Calu3 (cell line): ENCODE measurements around the gene USF2. TPM values are rescaled to one million over a fixed set of nuclear protein-coding genes. Genes with fewer than 3 reads are reported as not detected.

Experiments
- BruUV-seq: library from RNA; stranded (reverse); fragments of 400-500 nt; replicated peaks from 2 replicates; lab custom pipeline; 2021; lab: Mats Ljungman, UMichigan
- CTCF ChIA-PET: fragments of 300-600 bp; sonication (Branson Sonifier 250); formaldehyde crosslinking; loops from one replicate; lab custom pipeline; 2022; ENCODE audit warnings: antibody characterized with exemption; lab: Charles Lee
- DNase-seq: peaks from one replicate; pipeline ENCODE4 v3.0.0; 2022
- H3K27ac Mint-ChIP-seq: one replicate; pipeline ENCODE4 v1.8.0; 2022; ENCODE audit warnings: mixed read lengths; ENCODE audit not compliant: unreplicated experiment
- H3K27me3 Mint-ChIP-seq: one replicate; pipeline ENCODE4 v1.8.0; 2022; ENCODE audit warnings: mixed read lengths; ENCODE audit not compliant: unreplicated experiment
- H3K36me3 Mint-ChIP-seq: one replicate; pipeline ENCODE4 v1.8.0; 2022; ENCODE audit warnings: mild to moderate bottlenecking, moderate library complexity, mixed read lengths; ENCODE audit not compliant: insufficient read depth, unreplicated experiment
- H3K4me1 Mint-ChIP-seq: one replicate; pipeline ENCODE4 v1.8.0; 2022; ENCODE audit warnings: mild to moderate bottlenecking, low read depth, mixed read lengths; ENCODE audit not compliant: unreplicated experiment
- H3K4me3 Mint-ChIP-seq: one replicate; pipeline ENCODE4 v1.8.0; 2022; ENCODE audit warnings: mild to moderate bottlenecking, low read depth, moderate library complexity, mixed read lengths; ENCODE audit not compliant: unreplicated experiment
- H3K9me3 Mint-ChIP-seq: one replicate; pipeline ENCODE4 v1.8.0; 2022; ENCODE audit warnings: low read depth, mixed read lengths; ENCODE audit not compliant: unreplicated experiment
- intact Hi-C: fragments of 100-400 bp; cut with micrococcal nuclease; formaldehyde crosslinking; loops from one replicate; pipeline ENCODE4 v1.10.0; 2022; ENCODE audit not compliant: unreplicated experiment
- total RNA-seq: library from RNA; stranded (reverse); gene quantifications from 2 replicates; pipeline ENCODE4 v1.2.3, GENCODE V29; 2022
- TF ChIP-seq, protein P1 (sequence below): fragments of 200-600 bp; IDR thresholded peaks from one replicate; pipeline ENCODE4 v1.8.0; 2022; ENCODE audit warnings: antibody characterized with exemption; ENCODE audit not compliant: unreplicated experiment

The USF2 gene
- total RNA-seq, 1 experiment from 2014 or later, result 127 TPM

GRCh38 chr19:35279374-35279773 lies 10.6 kb downstream of the USF2 start:
- Mint-ChIP-seq H3K27me3 (peaks cover 32% of the 10 kb centered on the region), H3K9me3 (no peaks in the 10 kb centered on the region), H3K36me3 (peaks cover 56% of the 10 kb centered on the region), H3K4me1 (no peaks in the 10 kb centered on the region), H3K27ac (no peak overlapping the region), H3K4me3 (no peak overlapping the region)
- CTCF ChIA-PET, result no interaction called here
- intact Hi-C loops, result no loop called here
- no peak for DNase-seq
- TF ChIP-seq, protein P1, sequence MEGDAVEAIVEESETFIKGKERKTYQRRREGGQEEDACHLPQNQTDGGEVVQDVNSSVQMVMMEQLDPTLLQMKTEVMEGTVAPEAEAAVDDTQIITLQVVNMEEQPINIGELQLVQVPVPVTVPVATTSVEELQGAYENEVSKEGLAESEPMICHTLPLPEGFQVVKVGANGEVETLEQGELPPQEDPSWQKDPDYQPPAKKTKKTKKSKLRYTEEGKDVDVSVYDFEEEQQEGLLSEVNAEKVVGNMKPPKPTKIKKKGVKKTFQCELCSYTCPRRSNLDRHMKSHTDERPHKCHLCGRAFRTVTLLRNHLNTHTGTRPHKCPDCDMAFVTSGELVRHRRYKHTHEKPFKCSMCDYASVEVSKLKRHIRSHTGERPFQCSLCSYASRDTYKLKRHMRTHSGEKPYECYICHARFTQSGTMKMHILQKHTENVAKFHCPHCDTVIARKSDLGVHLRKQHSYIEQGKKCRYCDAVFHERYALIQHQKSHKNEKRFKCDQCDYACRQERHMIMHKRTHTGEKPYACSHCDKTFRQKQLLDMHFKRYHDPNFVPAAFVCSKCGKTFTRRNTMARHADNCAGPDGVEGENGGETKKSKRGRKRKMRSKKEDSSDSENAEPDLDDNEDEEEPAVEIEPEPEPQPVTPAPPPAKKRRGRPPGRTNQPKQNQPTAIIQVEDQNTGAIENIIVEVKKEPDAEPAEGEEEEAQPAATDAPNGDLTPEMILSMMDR, result no peak
- BruUV-seq, result TSS peak; percentile 57

GRCh38 chr19:35279985-35280821 lies 11.4 kb downstream of the USF2 start:
- CTCF ChIA-PET, result interaction anchor here (0.7 kb wide), 1 partner anchor 69 kb away, joined by 3 read pairs; no protein-coding TSS in a partner anchor
- TF ChIP-seq, protein P1, result no peak
- intact Hi-C loops, result no loop called here
- Mint-ChIP-seq H3K4me1 (no peaks in the 10 kb centered on the region), H3K27ac (no peak overlapping the region), H3K9me3 (no peaks in the 10 kb centered on the region), H3K27me3 (peaks cover 32% of the 10 kb centered on the region), H3K36me3 (peaks cover 52% of the 10 kb centered on the region), H3K4me3 (no peak overlapping the region)
- DNase-seq, result no peak
- no TSS peak for BruUV-seq

DNA sequence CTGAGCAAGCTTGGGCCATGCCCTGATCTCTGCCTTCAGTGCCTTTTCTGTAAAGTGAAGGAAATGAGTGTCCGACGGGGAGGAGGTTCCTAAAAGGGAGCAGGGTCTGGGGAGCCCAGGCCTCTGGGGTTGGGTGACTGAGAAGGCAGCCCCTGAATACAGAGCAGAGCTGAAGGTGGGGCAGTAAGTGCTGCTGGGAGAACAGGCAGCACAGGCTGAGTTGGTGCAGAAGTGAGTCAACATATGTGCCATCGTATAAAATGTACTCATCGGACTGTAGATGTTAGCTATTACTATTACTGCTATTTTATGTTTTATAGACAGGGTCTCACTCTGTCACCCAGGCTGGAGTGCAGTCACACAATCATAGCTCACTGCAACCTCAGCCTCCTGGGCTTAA lies 12.5 kb downstream of the USF2 start:
- peaks cover 32% of the 10 kb centered on the region for H3K27me3 Mint-ChIP-seq
- H3K4me1 Mint-ChIP-seq, result no peaks in the 10 kb centered on the region
- CTCF ChIA-PET, result interaction anchor here (0.6 to 0.7 kb wide), 3 partner anchors 68 to 606 kb away, joined by 3 to 7 read pairs (median 4); no protein-coding TSS in a partner anchor
- no peaks in the 10 kb centered on the region for H3K9me3 Mint-ChIP-seq
- no peak overlapping the region for H3K27ac Mint-ChIP-seq
- no peak overlapping the region for H3K4me3 Mint-ChIP-seq
- no TSS peak for BruUV-seq
- TF ChIP-seq, protein P1, result no peak
- DNase-seq, result no peak
- peaks cover 41% of the 10 kb centered on the region for H3K36me3 Mint-ChIP-seq
- intact Hi-C loops, result no loop called here

- Mint-ChIP-seq H3K27ac (no peak overlapping the region), H3K27me3 (peaks cover 32% of the 10 kb centered on the region), H3K36me3 (peaks cover 11% of the 10 kb centered on the region), H3K4me3 (no peak overlapping the region), H3K9me3 (no peaks in the 10 kb centered on the region), H3K4me1 (no peaks in the 10 kb centered on the region)
- CTCF ChIA-PET, result interaction anchor here (0.6 to 0.8 kb wide), 2 partner anchors 12 to 41 kb away, joined by 4 to 5 read pairs; no protein-coding TSS in a partner anchor
- BruUV-seq, result no TSS peak
- DNase-seq, result no peak
- TF ChIP-seq, protein P1, result no peak
- intact Hi-C loops, result no loop called here
Observed at GRCh38 chr19:35284153-35285094, 15.7 kb downstream of the USF2 start.
